Measurements from ENCODE around the gene LBH.

DNA sequence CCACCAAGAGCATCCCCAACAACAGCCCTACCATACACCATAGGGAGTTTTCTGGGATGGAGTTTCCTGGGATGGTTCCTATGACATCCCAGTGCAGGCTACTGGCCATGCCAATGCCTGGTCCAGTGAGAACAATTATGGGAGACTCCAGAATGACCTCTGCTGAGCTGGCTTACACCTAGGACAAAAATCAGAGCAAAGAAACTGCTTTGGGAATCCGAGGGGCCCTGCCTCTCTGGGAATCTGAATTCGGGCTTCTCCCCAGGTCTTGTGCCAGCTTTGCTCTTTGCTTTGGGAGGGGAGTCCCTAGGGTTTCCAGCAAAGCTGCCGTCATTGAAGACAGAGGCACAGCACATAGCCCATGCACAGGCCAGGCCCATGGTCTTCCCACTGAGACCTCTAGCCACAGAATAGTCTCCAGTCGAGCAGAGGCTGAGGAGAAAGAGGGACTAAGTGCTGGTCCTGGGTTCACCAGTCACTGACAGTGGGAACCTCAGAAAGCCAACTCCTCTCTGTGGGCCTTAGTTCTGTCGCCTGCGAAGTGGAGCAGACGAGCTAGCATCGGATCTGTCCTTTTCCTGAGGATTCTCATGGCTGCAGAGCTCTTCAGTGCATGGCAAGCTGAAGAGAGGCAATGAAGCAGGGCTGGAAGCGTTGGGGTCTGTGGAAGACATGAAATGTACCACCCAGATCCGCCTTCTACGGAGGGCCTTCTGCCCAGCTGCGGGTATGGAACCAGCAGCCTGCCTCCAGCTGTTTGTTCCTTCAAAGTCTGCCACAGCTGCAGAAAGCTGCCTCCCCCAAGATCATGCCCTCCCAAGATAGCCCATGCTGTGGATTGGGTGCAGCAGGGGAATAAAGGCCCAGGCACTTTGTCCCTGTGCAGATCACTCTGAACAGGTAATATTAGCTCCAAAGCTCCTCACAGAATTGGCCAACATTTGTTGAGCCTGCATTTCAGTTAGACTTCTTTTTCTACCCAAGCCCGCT lies 11.2 kb upstream of the LBH start:
- TF ChIP-seq, protein P1, sequence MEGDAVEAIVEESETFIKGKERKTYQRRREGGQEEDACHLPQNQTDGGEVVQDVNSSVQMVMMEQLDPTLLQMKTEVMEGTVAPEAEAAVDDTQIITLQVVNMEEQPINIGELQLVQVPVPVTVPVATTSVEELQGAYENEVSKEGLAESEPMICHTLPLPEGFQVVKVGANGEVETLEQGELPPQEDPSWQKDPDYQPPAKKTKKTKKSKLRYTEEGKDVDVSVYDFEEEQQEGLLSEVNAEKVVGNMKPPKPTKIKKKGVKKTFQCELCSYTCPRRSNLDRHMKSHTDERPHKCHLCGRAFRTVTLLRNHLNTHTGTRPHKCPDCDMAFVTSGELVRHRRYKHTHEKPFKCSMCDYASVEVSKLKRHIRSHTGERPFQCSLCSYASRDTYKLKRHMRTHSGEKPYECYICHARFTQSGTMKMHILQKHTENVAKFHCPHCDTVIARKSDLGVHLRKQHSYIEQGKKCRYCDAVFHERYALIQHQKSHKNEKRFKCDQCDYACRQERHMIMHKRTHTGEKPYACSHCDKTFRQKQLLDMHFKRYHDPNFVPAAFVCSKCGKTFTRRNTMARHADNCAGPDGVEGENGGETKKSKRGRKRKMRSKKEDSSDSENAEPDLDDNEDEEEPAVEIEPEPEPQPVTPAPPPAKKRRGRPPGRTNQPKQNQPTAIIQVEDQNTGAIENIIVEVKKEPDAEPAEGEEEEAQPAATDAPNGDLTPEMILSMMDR (IDR thresholded peaks at IDR 0.05; ENCODE audit: extremely low read depth in 1 of 2, insufficient read depth in 1 of 2, low read depth in 1 of 2, low read length in 2 of 2), result no peak
- TF ChIP-seq POLR2A (IDR thresholded peaks at IDR 0.05; ENCODE audit: low read depth, low read length) (no peak), JUN (IDR thresholded peaks at IDR 0.05; ENCODE audit: borderline replicate concordance, insufficient read depth, insufficient read length, low read depth) (no peak), MYC (IDR thresholded peaks at IDR 0.05; ENCODE audit: low read depth, low read length) (no peak), POLR2AphosphoS5 (IDR thresholded peaks at IDR 0.05; ENCODE audit: insufficient read depth, low read depth, low read length) (no peak), EZH2 (IDR thresholded peaks at IDR 0.05; ENCODE audit: borderline replicate concordance, low read depth, low read length, severe bottlenecking) (no peak), FOS (IDR thresholded peaks at IDR 0.05; ENCODE audit: borderline replicate concordance, insufficient read depth, low read length) (no peak), GATA2 (IDR thresholded peaks at IDR 0.05; ENCODE audit: insufficient read depth, insufficient read length, low read depth, low read length) (no peak)
- TF ChIP-seq, protein P2, sequence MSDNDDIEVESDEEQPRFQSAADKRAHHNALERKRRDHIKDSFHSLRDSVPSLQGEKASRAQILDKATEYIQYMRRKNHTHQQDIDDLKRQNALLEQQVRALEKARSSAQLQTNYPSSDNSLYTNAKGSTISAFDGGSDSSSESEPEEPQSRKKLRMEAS (IDR thresholded peaks at IDR 0.05; ENCODE audit: insufficient read depth, insufficient read length), result no peak

All from endothelial cell of umbilical vein (primary cell).